HCT116 (cell line): ENCODE measurements around the gene MTFP1. TPM values are rescaled to one million over a fixed set of nuclear protein-coding genes. Genes with fewer than 3 reads are reported as not detected.

Experiments used
- ATAC-seq: fragments of 200-7000 bp; cut with Tn5 transposase; 2 replicates; pipeline ENCODE4 v1.9.1; 2020; ENCODE audit warnings: mild to moderate bottlenecking, moderate library complexity
- BruUV-seq: library from RNA; stranded (reverse); fragments of 400-500 nt; replicated peaks from 2 replicates; lab custom pipeline; 2021; lab: Mats Ljungman, UMichigan
- CTCF ChIA-PET: fragments of 300-600 bp; sonication (Branson Sonifier 250); formaldehyde crosslinking; loops from one replicate; lab custom pipeline; 2021; ENCODE audit warnings: antibody characterized with exemption; lab: Charles Lee
- POLR2A ChIA-PET: fragments of 300-600, 350-600 bp; sonication (Branson Sonifier 250); formaldehyde crosslinking; loops from one replicate; lab custom pipeline; 2021; ENCODE audit warnings: antibody characterized with exemption; lab: Charles Lee
- RAD21 ChIA-PET, 2 experiments: fragments of 300-600 bp; sonication (Branson Sonifier 250); formaldehyde crosslinking; loops; one replicate each; lab custom pipeline; 2023; ENCODE audit warnings: low total read pairs in 2 of 2; ENCODE audit not compliant: uncharacterized antibody in 2 of 2, unreplicated experiment in 2 of 2, low non-redundant PET in 1 of 2; lab: Charles Lee
- DNase-seq: peaks from one replicate; pipeline ENCODE4 v3.0.0-alpha.2; 2010; ENCODE audit warnings: low read depth, low spot score
- H2AFZ ChIP-seq: fragments of 200-600 bp; shearing (Covaris generic), sonication (generic); 2 replicates; pipeline ENCODE4 v1.6.1; 2017; ENCODE audit warnings: low read depth, mixed run types, mixed read lengths, antibody characterized with exemption, low read length; ENCODE audit not compliant: poor library complexity, severe bottlenecking
- H3K27ac ChIP-seq: 2 replicates; pipeline ENCODE4 v1.5.1; 2012; ENCODE audit warnings: low read depth, low read length
- H3K27me3 ChIP-seq: fragments of 200-600 bp; sonication (generic); 2 replicates; pipeline ENCODE4 v1.6.1; 2016; ENCODE audit warnings: mixed run types, low read length, mixed read lengths; ENCODE audit not compliant: insufficient read depth
- H3K36me3 ChIP-seq, 2 experiments: fragments of 200-500 bp in 1 of 2; fragments of 200-600 bp in 1 of 2; sonication (Bioruptor generic) in 1 of 2; sonication (generic) in 1 of 2; 2 replicates each; pipeline versions ENCODE4 v1.5.1 to v1.6.1; 2014 to 2016; ENCODE audit warnings: low read length in 2 of 2, inconsistent platforms in 1 of 2, mixed read lengths in 1 of 2, mixed run types in 1 of 2; ENCODE audit not compliant: insufficient read depth in 2 of 2, control insufficient read depth in 1 of 2
- H3K4me1 ChIP-seq, 2 experiments: fragments of 200-600 bp in 1 of 2; sonication (generic) in 1 of 2; 2 replicates each; pipeline versions ENCODE4 v1.5.1 to v1.6.1; 2012 to 2017; ENCODE audit warnings: low read length in 2 of 2, inconsistent platforms in 1 of 2, mild to moderate bottlenecking in 1 of 2, mixed read lengths in 1 of 2, mixed run types in 1 of 2, moderate library complexity in 1 of 2; ENCODE audit not compliant: insufficient read depth in 2 of 2, control insufficient read depth in 1 of 2
- H3K4me2 ChIP-seq: fragments of 200-600 bp; sonication (generic); 2 replicates; pipeline ENCODE4 v1.6.1; 2017; ENCODE audit warnings: mixed run types, low read length, mixed read lengths
- H3K4me3 ChIP-seq, 2 experiments: fragments of 200-600 bp in 1 of 2; sonication (generic) in 1 of 2; replicated peaks in 1 of 2; 2 replicates each; pipeline ENCODE4 v1.5.1; 2011 to 2016; ENCODE audit warnings: low read length in 2 of 2, control low read depth in 1 of 2, low read depth in 1 of 2, mild to moderate bottlenecking in 1 of 2, mixed read lengths in 1 of 2, mixed run types in 1 of 2
- H3K79me2 ChIP-seq: fragments of 200-600 bp; sonication (generic); 2 replicates; pipeline ENCODE4 v1.6.1; 2017; ENCODE audit warnings: mild to moderate bottlenecking, mixed run types, low read length, moderate library complexity, mixed read lengths; ENCODE audit not compliant: insufficient read depth
- H3K9ac ChIP-seq: fragments of 200-600 bp; sonication (generic); 2 replicates; pipeline ENCODE4 v1.6.1; 2016; ENCODE audit warnings: low read length, mixed read lengths
- H3K9me2 ChIP-seq: fragments of 200-600 bp; sonication (generic), shearing (Covaris generic); 2 replicates; pipeline ENCODE4 v1.6.1; 2017; ENCODE audit warnings: mixed run types, mild to moderate bottlenecking, moderate library complexity; ENCODE audit not compliant: insufficient read depth
- H3K9me3 ChIP-seq, 2 experiments: fragments of 200-500 bp in 1 of 2; fragments of 200-600 bp in 1 of 2; sonication (Bioruptor generic) in 1 of 2; sonication (generic) in 1 of 2; 2 replicates each; pipeline ENCODE4 v1.6.1; 2014 to 2017; ENCODE audit warnings: low read length in 2 of 2, mixed read lengths in 2 of 2, inconsistent platforms in 1 of 2, low read depth in 1 of 2, mild to moderate bottlenecking in 1 of 2, mixed run types in 1 of 2, moderate library complexity in 1 of 2; ENCODE audit not compliant: control insufficient read depth in 1 of 2, insufficient read depth in 1 of 2
- H4K20me1 ChIP-seq: fragments of 200-600 bp; sonication (generic), shearing (Covaris generic); 2 replicates; pipeline ENCODE4 v1.6.1; 2017; ENCODE audit warnings: mixed run types, mild to moderate bottlenecking, moderate library complexity; ENCODE audit not compliant: insufficient read depth
- CTCF ChIP-seq, 3 experiments: fragments of 200-600 bp in 1 of 3; sonication (generic) in 1 of 3; IDR thresholded peaks in 2 of 3; conservative IDR thresholded peaks in 1 of 3; 2 replicates each; pipeline ENCODE4 v1.5.1; 2012 to 2017; ENCODE audit warnings: low read depth in 2 of 3, low read length in 2 of 3, antibody characterized with exemption in 1 of 3, borderline replicate concordance in 1 of 3, control low read depth in 1 of 3, mild to moderate bottlenecking in 1 of 3, mixed read lengths in 1 of 3, mixed run types in 1 of 3, moderate library complexity in 1 of 3; ENCODE audit not compliant: insufficient read depth in 1 of 3
- JUND ChIP-seq: IDR thresholded peaks from 2 replicates; pipeline ENCODE4 v1.6.1; 2012
- REST ChIP-seq: IDR thresholded peaks from 2 replicates; pipeline ENCODE4 v1.6.1; 2012; ENCODE audit warnings: low read depth
- intact Hi-C: fragments of 100-400 bp; cut with micrococcal nuclease; formaldehyde crosslinking; loops from 2 replicates; pipeline ENCODE4 v1.10.0; 2022
- total RNA-seq: library from RNA; stranded (reverse); gene quantifications from one replicate; pipeline ENCODE4 v1.2.1, GENCODE V29; 2021; ENCODE audit not compliant: unreplicated experiment

MTFP1 gene
- total RNA-seq, 1 experiment from 2014 or later = 36.1 TPM

GRCh38 chr22:30433227-30433626, 7.7 kb downstream of the MTFP1 start:
- Histone ChIP-seq H3K4me2 (no peak overlapping the region), H3K9me3 (no peaks in the 10 kb centered on the region), H2AFZ (no peak overlapping the region), H3K4me3 (no peak overlapping the region), H3K79me2 (peaks cover 5% of the 10 kb centered on the region; the same call in 1 of the 2 replicates), H3K36me3 (no peaks in the 10 kb centered on the region), H3K9me2 (no peaks in the 10 kb centered on the region), H3K4me1 (peaks cover 11 to 30% of the 10 kb centered on the region in 2 experiments), H4K20me1 (no peaks in the 10 kb centered on the region), H3K9ac (no peak overlapping the region), H3K27me3 (no peaks in the 10 kb centered on the region), H3K27ac (no peak overlapping the region)
- BruUV-seq = no TSS peak
- POLR2A ChIA-PET = no interaction called here
- RAD21 ChIA-PET = no interaction called here
- no peak for TF ChIP-seq JUND
- no peak for TF ChIP-seq CTCF (IDR thresholded peaks at IDR 0.05 in 2 of 3, conservative IDR thresholded peaks at IDR 0.05 in 1 of 3; ENCODE audit: borderline replicate concordance in 1 of 3, insufficient read depth in 1 of 3, low read depth in 2 of 3, low read length in 2 of 3)
- TF ChIP-seq REST = no peak
- ATAC-seq (no peak), DNase-seq (no peak)
- CTCF ChIA-PET = interaction anchor here (0.9 to 1.5 kb wide), 2 partner anchors 9 to 46 kb away, joined by 3 to 4 read pairs; no protein-coding TSS in a partner anchor
- intact Hi-C loops = no loop called here
